ENCODE measurements around the gene HS2ST1. TPM values are rescaled to one million over a fixed set of nuclear protein-coding genes. Genes with fewer than 3 reads are reported as not detected.

HS2ST1 gene
- total RNA-seq, 1 experiment from 2014 or later = 17.6 TPM

DNA sequence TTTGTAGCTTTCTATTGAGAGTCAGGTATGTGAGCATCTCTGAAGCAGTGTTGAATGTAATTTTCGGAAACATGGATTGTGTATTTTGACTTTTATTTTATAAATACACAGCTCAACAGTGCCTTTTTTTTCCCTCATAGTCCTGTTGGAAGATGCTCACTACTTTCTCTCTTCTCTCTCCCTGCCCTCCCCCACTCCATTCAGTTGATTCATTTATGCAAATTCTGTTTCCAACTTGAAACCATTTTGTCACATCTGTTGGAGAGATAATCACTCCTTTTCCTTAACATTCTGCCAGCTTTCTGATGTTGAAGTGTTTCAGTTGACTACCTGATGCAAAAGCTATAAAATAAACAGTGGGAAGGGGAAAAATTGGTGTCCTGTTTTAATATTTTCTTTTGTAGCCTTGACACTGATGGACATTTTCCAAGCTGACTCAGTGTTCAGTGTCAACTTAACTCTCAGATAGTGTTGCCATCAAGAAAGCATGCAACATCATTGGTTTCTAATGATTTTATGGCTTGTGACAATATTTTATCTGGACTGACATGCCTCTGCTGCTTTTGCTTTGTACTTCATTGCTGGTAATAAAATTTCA, 194.5 kb downstream of the HS2ST1 start:
- no peak for DNase-seq (ENCODE audit: low spot score)

DNA sequence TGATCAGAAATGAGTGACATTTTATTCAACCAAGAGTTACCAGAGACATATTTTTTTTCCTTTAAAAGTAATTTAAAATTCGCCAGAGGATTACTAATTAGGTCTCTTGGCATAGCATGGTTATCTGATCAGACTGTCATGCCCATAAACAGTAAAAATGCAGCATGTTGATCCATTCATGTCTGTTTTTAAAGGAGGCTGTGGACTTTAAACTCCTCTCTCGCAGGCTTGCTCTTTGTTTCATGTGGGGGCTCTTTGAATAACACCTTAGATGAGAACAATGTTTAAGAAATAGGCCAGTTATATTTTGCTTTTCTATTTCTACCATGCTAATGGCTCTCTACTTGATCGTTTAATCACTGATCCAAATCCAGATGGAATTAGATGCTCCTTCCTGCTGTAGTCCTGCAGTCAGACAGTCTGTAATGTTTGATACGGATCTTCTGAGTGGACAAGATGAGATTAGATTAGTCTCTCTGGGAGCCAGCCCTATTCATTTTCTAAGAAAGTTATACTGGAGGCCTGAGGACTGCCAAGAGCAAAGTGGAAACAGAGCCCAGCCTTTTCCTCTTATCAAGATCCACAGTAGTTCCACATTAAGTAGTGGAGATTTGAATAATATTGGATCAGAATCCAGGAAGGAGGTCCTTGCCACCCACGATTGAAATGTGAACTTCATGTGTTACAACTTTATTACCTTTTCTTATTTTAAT, 197.4 kb downstream of the HS2ST1 start:
- DNase-seq (ENCODE audit: low spot score) = no peak

DNA sequence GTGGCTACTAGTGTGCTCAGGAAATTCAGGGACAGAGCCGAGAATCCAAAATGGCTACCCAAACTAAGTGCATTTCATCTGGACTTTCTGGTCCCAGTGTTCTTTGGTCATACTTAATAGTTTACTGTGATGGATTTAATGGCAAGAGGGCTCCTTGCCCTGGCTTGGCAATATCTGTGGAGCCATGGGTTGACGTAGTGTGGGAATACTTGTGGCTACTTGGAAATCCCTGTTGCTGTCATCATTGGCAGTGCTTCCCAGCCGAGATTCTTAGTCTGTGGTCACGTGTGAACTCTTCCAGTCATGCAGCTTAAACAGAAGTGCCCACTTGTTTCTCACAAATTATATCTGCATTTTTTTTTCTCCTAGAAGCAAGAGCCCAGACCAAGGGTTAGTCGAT, 198.9 kb downstream of the HS2ST1 start:
- peak; percentile 68 for DNase-seq (ENCODE audit: low spot score)

DNA sequence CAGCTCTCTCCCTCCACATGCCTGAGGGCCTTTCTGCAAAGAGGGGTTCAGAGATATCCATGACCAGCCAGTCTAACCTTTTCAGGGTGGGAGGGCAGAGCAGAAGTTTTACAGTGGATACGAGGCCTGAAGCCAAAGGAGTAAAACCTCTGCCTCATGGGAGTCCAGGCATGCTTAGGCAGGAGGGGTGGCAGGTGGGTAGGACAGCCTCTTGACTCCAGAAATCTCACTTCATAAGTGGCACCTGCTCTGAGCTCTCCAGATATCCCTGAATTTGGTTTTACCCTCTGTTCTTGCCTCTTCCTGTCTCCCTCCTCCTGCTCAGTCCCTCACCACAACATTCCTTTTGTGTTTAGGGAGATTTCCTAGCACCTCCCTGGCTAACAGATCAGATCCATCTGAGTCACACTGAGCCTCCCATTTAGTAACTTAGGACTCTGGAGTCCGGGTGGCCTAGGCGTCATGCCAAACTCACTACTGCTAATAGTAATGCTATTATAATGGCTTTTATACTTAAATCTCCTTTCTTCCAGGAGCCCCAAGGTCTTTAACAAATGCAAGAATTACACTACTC, 201.0 kb downstream of the HS2ST1 start:
- DNase-seq (ENCODE audit: low spot score) = peak; percentile 75

DNA sequence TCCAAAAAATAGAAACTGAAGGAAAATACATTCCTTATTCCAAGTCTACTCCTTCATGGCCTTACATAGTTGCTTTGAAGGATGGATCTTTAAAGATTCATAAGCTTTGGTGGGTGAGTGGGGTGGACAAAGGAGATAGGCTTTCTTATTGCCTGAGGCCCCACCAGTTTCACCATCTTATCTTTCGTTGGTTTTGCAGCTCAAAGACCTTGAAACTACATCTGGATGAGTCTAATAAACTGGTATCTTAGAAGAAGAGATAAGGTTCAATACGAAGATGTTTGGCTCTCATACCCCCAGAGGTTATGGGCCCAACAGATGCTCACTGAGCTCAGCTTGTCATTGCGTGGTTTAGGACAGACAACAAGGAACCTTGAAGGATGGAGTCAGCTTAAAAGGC, 201.5 kb downstream of the HS2ST1 start:
- DNase-seq (ENCODE audit: low spot score) = no peak

DNA sequence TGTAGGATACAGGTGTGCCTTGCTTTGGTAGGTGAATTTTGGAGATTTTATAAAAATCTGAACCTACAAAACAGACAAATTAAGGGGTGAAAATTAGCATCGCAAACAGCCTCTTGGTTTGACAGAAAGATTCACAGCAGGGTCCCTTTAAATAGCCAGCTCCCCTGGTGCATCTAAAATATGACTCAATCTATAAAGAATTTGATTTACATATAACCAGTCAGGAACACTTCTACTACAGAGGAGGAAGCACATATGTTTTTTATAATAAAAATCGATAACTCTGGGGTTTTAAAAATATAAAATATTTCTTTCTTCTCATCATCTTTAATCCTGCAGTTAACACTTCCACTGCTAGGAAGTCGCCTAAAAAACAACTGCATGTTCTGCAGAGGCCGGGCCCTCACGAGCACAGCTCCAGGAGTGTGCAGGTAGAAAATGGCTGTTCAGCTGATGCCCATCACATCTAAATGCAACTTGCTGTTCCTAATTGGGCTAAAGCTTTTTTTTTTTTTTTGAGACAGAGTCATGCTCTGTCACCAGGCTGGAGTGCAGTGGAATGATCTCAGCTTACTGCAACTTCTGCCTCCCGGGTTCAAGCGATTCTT, 203.4 kb downstream of the HS2ST1 start:
- peak; percentile 21 for DNase-seq (ENCODE audit: low spot score)

DNA sequence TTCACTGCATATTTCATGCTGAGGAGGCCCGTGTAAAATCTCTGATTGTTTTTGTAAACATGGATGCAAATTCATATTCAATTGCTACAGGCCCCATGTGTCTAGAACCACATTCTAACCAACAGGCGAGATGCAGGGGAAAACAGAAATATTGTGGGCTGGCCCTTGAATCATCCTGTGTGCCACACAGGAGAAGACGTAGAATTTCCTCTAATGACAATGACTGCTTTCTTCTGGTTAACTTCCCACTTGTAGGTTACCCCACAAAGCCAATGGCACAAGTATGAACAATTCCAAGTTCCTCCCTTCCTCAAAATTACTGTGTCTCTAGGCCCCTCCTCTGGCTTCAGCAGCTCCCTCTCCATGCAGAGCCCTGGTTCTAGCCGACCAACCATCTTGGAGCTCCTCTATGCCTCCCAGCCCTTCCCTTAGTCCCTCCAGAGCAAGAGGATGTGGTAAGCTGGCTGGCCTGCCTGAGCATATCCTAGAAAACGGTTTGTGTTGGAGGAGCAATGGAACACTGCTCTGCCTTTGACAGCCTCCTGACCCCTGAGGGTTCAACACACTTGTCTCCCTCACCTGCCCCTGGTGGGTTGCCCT, 205.2 kb downstream of the HS2ST1 start:
- DNase-seq (ENCODE audit: low spot score) = no peak

DNA sequence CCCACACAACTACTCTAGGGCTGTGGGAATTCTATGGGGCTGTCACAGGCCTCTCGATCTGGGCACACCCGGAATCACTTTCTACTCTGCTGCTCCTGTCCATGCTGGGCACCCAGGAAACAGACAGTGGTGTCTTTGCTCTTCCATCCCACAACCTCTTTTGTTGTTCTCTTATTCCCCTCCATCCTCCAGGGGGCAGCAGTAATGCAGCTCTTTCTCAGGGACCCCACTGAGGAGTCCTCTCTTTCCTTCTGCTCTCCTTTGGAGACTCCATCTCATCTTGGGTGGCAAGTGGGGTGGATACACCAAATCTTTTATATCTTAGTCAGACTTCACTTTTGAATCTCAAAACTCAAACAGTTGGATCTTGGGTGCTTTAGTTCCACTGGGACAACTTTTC, 206.3 kb downstream of the HS2ST1 start:
- no peak for DNase-seq (ENCODE audit: low spot score)

DNA sequence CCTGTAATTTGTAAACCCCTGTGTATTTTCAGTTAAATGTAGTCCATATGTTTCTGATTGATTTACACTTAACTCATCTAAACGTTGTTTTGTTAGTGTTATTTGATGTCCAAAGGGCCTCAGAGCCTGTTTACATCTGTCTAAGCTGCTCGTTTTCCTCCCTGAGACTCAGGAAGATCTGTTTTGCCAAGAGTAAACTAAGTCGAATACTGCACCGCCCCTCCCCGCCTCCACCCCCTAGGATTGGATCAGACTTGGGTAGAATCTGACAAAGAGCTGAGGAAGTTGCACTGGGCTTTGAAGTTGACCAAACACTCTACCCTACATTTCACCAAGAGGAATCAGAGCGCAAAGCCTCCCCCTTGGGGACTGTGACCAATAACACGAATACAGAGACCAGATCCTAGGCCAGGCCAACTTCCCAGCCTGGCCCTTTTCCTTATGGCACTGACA, 207.3 kb downstream of the HS2ST1 start:
- DNase-seq (ENCODE audit: low spot score) = no peak

DNA sequence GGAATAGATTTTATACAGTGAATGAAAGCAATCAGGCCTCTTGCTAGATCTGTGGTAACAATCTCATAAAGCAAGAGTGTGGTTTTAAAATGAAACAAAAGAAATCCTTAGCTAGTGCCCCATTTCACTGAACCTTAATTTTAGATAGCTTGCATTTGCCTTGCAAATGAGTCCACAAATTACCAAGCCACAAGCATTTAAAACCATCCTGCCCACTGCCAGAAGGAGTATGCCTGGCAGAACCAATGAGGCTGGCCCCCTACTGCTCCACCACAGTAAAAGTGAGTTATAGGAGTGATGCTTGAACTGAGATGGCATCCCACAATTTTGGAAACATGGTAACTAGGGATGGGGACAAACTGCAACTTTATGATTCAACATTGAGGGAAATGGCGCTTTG, 207.8 kb downstream of the HS2ST1 start:
- DNase-seq (ENCODE audit: low spot score) = no peak

DNA sequence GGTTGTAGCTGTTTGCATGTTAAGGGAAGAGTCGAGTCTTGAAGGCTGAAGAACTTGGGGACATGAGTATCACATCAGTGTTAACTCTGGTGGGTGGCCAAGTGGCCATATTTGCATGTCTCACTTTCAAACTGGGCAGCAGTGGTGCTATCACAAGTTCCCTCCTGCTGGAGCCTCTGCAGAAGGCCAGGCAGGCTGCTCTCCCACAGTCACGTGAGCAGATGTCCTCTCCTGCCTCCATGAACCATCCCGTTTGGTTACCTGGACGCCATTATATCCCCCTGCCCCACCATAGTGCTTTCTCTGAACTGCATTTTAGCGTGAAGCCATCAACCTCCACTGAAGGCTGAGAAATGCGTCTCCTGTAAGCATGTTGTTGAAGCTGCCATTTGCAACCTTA, 209.2 kb downstream of the HS2ST1 start:
- no peak for DNase-seq (ENCODE audit: low spot score)

DNA sequence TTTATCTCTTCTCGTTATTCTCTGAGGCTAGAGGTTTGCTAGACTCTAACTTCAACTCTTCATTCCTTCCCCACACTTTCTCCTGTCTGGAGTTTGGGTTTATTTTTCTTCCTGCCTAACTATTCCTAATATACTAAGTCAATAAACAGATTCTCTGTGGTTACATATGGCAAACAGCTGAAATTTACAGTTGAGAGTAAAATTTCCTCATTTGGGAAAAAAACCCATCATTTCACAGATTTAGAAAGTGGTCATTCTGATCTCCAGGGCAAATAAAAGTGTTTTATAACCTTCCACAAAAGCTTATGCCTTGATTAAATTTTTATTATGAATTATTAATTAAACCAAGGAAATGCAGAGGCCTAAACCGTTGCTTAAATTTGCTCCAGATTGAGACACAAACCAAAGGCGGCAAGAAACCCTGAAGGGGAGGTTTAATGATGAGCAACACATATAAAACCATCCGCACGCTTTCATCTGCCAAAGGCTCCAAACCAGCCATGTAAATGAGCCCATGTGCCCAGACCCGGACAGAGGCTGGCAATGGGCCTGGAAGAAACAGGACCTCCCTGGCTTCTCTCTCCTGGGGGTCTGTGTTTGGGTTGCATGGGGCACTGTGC, 212.6 kb downstream of the HS2ST1 start:
- DNase-seq (ENCODE audit: low spot score) = no peak

DNA sequence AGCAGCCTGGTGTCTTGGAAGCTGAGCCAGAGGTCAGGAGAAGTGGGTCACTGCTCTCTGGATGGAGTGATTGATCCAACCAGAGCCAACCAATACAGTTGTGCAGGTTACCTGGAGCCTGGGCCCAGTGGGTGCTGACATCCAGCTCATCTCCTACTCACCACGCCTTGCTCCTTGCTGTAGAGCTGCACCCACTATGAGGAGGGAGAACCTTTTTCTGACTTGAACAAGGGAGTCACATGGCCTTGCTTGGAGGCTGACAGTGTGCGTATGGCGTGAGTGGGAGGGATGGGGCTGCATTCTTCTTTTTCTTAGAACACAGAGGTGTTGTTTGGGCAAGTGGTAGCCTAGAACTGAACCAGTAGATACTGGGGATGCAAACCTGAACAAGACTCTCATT, 213.1 kb downstream of the HS2ST1 start:
- DNase-seq (ENCODE audit: low spot score) = no peak

DNA sequence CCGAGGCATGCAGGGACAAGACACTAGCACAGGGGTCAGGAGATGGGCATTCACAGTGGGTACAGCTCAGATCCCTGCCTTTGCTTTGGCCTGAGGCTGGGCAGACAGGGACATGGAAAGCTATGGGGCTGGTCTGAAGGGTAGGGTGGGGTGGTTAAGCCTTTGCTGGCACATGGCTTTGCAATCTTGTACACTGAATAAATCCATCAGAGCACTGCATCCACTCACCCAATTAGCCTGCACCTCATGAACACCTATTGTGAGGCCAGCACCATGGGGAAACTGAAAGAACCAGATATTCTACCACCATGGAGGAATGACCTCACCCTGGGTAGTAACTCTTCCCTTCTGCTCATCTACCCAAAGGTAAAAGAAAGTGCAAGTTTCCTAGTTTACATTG, 214.6 kb downstream of the HS2ST1 start:
- DNase-seq (ENCODE audit: low spot score) = no peak

DNA sequence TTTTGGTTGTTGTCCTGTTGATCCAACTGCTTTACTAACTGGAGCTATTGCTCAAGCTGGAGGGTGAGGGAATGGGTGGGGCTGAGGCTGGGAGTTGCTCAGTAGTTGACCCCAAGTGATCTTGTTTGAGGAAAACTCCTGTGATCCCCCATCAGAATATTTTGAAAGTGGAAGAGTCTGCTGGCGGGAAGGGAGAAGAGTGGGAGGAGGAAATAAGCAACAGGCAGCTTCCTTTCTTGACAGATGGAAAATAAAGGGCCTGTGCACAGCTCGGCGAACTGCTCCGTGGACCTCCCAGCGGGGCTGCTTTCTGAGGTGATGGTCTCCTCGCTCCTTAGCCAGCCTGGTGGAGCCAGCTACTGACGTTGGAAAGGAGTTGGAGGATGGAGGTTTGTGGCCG, 215.2 kb downstream of the HS2ST1 start:
- no peak for DNase-seq (ENCODE audit: low spot score)

DNA sequence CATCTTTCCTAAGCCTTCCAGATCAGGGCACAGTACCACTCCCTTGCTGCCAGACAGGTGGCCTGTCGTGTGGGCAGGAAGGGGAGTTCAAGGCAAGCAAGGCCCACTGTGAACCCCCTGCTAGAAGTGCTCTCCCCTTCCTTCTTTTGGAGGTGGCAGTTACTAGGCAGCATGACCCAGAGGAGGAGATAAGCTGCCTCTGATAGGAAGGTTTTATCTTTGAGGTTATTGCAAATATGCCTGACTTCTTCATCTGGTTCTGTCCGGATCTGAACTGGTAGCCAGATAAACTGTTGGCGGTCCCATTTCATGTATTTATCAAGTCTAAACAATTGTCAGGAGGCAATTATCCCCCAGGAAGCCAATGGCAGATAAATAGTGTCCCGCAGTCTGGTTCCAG, 216.0 kb downstream of the HS2ST1 start:
- no peak for DNase-seq (ENCODE audit: low spot score)

DNA sequence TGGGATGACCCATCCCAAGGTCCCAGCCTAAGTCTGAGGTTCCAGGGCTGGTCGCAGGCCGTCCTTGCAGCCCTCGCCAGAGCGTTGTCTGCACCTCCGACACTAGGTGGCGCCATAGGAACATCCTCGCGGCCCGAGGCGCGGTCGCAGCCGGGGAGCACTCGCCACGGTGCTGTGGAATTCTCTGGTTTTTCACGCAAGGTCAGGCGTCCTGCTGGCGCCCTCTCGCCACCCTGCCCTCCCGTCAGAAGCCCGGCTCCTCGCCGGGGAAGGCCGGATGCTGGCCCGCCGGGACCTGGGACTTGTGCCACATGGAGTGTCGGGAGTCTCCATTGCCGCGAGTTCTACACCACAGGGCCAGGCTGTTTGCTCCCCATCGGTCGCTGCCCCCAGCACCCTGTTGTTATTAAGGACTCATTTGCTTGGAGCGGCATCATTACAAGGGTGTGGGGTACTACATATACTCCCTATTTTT, 217.4 kb downstream of the HS2ST1 start:
- peak; percentile 26 for DNase-seq (ENCODE audit: low spot score)

DNA sequence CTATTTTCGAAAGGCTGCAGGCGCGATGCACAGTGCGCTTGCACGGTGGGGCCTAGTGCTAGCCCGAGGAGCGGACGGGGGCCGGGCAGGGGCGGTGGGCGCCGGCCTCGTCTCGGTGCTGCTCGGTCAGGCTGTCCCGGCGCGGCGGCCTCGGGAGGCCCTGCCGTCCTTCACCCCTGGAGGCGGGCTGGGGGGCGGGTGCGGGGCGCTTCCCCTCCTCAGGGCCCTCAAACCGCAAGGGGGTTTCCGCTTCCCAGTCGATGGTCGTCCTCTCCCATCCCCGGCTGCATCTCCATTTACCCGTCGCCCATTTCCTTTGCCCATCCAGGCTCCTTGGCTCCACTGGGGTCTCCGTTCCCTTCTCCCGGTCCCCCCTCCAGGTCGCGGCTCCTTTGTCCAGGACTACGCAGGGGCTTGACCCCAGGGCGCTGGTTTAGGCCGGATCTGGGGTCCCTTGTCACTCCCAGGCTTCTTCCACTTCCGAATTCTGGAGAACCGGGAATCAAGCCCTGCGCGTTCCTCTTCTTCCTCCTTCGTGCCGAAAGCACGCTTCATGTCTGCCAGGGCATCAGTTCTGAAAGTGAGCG, 217.9 kb downstream of the HS2ST1 start:
- DNase-seq (ENCODE audit: low spot score) = no peak

DNA sequence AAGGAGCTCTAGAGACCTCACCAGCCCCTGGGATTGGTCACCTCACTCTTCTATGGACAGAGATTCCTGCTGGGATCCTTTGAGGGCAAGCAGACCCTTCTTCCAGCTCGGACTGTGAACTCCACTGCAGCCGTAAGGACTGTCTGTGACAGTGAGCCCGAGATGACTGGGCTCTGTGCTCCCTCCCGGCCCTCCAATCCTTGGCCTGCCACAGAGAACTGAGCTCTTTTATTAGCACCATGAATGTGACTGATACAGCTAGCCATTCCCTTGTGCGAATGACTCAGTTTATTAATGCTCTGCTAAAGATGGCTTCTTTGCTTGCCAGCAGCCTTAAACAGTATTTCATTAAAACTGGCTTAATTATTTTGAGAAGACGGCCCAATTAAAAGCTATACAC, 219.6 kb downstream of the HS2ST1 start:
- no peak for DNase-seq (ENCODE audit: low spot score)

DNA sequence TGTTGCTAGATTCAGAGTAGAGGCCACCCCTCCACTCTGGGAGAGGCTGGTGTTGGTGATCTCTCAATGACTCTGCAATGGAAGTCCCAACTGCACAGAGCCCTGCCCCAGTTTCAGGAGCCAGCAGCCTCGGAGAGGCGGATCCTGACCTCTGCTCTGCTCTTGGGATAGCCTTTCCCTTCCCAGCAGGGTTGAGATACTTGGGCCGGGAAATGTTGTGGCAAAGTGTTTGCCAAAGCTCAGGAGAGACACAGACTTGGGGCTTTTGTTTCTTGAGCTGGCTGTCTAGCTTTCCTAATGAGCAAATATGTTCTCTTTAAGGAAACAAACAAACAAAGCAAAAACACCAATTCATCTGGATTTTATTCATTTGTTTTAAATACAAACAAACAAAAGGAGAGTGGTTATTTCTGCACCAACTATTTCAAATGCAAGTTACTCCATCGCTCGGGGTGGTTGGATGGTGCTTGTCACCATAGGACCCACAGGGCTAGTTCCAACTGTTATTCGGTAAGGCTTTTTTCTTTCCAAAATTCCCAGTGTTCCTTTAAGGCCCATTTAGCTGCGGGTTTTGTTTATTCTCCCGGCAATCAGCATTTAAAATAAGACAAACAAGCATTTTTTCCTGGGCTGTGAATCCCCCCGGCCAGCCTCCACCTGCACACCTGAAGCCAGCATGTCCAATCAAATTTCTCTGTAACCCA, 220.3 kb downstream of the HS2ST1 start:
- no peak for DNase-seq (ENCODE audit: low spot score)

DNA sequence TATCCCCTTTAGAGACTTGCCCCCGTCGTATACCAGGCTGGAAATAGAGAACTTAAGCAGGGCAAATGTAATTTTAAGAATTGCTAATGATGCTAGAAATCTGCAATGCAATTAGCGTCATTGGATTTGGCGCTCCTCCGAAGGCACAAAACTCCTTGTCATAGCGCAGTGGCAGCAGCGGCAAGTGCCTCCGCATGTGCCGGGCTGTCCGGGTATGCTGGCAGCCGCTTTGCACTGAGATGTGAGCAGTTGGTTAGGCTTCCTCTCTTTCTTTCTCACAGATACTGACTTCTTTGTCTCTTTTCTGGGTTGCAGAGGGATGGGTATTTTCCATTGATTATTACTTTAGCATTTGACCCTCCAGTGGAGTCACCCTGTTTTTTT, 220.9 kb downstream of the HS2ST1 start:
- no peak for DNase-seq (ENCODE audit: low spot score)

Measured in A172 (cell line).